Hematopoietic multipotent progenitor cell (in vitro differentiated cells): ENCODE measurements around the gene TREML2. TPM values are rescaled to one million over a fixed set of nuclear protein-coding genes. Genes with fewer than 3 reads are reported as not detected.
"Not testable (repeated sequence)": the region's sequence is repeated elsewhere in the genome, so short reads cannot be mapped to it uniquely, and the experiment has no call there.

Source experiments
- DNase-seq, 3 donors: peaks; one replicate each; pipeline ENCODE4 v3.0.0-alpha.2; 2011 to 2015; ENCODE audit warnings: low read depth in 2 of 3, low spot score in 2 of 3
- total RNA-seq: library from RNA; depleted of rRNA; stranded (reverse); fragments of >200 nt; gene quantifications from one replicate; pipeline ENCODE4 v1.2.3, GENCODE V29; 2012

TREML2 gene
- 8.1 TPM for total RNA-seq

- peak; percentile 21 to 89 (median 76) for DNase-seq
Measured at GRCh38 chr6:41200901-41201763, at the start of gene TREML2. TSS of gene TREML2 (minus strand) at chr6:41201149. CDS start at chr6:41201008, 141 bp downstream.

- no peak for DNase-seq
Measured at GRCh38 chr6:41247882-41248705, 47.1 kb upstream of the TREML2 start.

GRCh38 chr6:41247288-41247865 lies 46.4 kb upstream of the TREML2 start:
- DNase-seq, result peak in 1 of 3 donors; percentile 22

- not testable (repeated sequence) for DNase-seq
Measured at GRCh38 chr6:41246529-41246928, 45.6 kb upstream of the TREML2 start.

GRCh38 chr6:41239467-41240159 lies 38.7 kb upstream of the TREML2 start:
- no peak for DNase-seq

- no peak for DNase-seq
Measured at GRCh38 chr6:41237128-41237527, 36.2 kb upstream of the TREML2 start.

- DNase-seq, result no peak
Measured at GRCh38 chr6:41236276-41236675, 35.3 kb upstream of the TREML2 start.

- DNase-seq, result no peak
Measured at GRCh38 chr6:41232667-41233066, 31.7 kb upstream of the TREML2 start.

- no peak for DNase-seq
Measured at GRCh38 chr6:41231246-41231645, 30.3 kb upstream of the TREML2 start.

GRCh38 chr6:41229721-41230120 lies 28.8 kb upstream of the TREML2 start:
- DNase-seq, result no peak

- DNase-seq, result peak in 2 of 3 donors; percentile 16 to 47
Measured at GRCh38 chr6:41228616-41229015, 27.7 kb upstream of the TREML2 start.

GRCh38 chr6:41228096-41228495 lies 27.1 kb upstream of the TREML2 start, which contains the start of gene TREML4:
TSS of gene TREML4 (plus strand) at chr6:41228349. CDS start at chr6:41228428, 79 bp downstream.
- peak in 2 of 3 donors; percentile 36 to 81 for DNase-seq

- DNase-seq, result no peak
Measured at GRCh38 chr6:41226752-41227151, 25.8 kb upstream of the TREML2 start.

GRCh38 chr6:41224800-41225199 lies 23.9 kb upstream of the TREML2 start:
- no peak for DNase-seq

GRCh38 chr6:41222513-41222912 lies 21.6 kb upstream of the TREML2 start:
- peak in 2 of 3 donors; percentile 26 to 65 for DNase-seq

GRCh38 chr6:41222045-41222444 lies 21.1 kb upstream of the TREML2 start:
- peak in 1 of 3 donors; percentile 10 for DNase-seq

- DNase-seq, result no peak
Measured at GRCh38 chr6:41216616-41217015, 15.7 kb upstream of the TREML2 start.

GRCh38 chr6:41215777-41216176 lies 14.8 kb upstream of the TREML2 start:
- DNase-seq, result no peak

GRCh38 chr6:41214559-41215238 lies 13.8 kb upstream of the TREML2 start:
- DNase-seq, result no peak
